Fibroblast of mammary gland (primary cell): ENCODE data around the gene INPPL1.

Experiments
- DNase-seq: peaks from one replicate; pipeline ENCODE4 v3.0.0-alpha.2; 2010; ENCODE audit warnings: low read depth
- H3K4me3 ChIP-seq: 2 replicates; pipeline ENCODE4 v1.5.1; 2011; ENCODE audit warnings: low read depth, mild to moderate bottlenecking, low read length, moderate library complexity; ENCODE audit not compliant: control insufficient read depth
- TF ChIP-seq, protein P1 (sequence below): conservative IDR thresholded peaks from 2 replicates; pipeline ENCODE4 v1.5.1; 2011; ENCODE audit warnings: low read depth, low read length, inconsistent platforms; ENCODE audit not compliant: control insufficient read depth, insufficient read depth

The INPPL1 gene

DNA sequence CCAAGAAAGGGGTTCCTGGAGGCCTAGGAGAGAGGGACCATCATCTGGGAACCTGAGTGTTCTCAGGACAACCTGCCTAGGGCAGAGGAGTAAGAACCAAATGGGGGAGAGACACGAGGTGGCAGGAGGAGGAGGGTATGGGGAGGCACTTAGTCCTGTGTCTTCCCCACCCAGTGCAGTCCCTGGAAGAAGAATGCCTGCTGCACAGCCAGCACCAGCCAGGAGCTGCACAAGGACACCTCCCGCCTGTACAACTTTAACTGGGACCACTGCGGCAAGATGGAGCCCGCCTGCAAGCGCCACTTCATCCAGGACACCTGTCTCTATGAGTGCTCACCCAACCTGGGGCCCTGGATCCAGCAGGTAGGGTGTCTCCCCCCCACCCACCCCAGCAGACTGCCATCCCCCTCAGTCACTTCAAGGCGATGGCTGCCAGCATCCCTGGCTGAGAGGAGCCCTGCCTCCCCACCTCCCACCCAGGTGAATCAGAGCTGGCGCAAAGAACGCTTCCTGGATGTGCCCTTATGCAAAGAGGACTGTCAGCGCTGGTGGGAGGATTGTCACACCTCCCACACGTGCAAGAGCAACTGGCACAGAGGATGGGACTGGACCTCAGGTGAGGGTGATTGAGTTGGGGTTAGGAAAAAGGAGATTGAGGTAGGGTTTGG lies 3.7 kb upstream of the INPPL1 start:
- TF ChIP-seq, protein P1, sequence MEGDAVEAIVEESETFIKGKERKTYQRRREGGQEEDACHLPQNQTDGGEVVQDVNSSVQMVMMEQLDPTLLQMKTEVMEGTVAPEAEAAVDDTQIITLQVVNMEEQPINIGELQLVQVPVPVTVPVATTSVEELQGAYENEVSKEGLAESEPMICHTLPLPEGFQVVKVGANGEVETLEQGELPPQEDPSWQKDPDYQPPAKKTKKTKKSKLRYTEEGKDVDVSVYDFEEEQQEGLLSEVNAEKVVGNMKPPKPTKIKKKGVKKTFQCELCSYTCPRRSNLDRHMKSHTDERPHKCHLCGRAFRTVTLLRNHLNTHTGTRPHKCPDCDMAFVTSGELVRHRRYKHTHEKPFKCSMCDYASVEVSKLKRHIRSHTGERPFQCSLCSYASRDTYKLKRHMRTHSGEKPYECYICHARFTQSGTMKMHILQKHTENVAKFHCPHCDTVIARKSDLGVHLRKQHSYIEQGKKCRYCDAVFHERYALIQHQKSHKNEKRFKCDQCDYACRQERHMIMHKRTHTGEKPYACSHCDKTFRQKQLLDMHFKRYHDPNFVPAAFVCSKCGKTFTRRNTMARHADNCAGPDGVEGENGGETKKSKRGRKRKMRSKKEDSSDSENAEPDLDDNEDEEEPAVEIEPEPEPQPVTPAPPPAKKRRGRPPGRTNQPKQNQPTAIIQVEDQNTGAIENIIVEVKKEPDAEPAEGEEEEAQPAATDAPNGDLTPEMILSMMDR = no peak
- DNase-seq = no peak
- no peak overlapping the region for H3K4me3 ChIP-seq

DNA sequence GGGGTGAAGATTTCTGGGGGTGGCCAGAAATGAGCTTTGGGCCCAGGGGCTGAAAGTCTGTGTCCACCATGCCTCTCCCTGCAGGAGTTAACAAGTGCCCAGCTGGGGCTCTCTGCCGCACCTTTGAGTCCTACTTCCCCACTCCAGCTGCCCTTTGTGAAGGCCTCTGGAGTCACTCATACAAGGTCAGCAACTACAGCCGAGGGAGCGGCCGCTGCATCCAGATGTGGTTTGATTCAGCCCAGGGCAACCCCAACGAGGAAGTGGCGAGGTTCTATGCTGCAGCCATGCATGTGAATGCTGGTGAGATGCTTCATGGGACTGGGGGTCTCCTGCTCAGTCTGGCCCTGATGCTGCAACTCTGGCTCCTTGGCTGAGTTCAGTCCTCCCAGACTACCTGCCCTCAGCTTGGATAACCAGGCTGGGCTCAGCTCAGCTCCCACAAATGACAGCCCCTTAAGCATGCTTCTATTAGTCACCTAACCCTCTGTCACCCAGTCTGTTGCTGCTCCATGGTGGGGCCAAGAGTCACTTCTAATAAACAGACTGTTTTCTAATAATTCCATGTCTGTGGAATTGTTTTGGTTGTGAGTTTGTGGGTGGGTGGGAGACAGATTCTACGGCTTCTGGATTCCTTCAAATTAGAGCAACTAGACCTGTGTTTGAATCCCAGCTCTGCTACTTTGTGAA lies 3.0 kb upstream of the INPPL1 start:
- DNase-seq = no peak
- TF ChIP-seq, protein P1 = no peak
- H3K4me3 ChIP-seq = no peak overlapping the region

DNA sequence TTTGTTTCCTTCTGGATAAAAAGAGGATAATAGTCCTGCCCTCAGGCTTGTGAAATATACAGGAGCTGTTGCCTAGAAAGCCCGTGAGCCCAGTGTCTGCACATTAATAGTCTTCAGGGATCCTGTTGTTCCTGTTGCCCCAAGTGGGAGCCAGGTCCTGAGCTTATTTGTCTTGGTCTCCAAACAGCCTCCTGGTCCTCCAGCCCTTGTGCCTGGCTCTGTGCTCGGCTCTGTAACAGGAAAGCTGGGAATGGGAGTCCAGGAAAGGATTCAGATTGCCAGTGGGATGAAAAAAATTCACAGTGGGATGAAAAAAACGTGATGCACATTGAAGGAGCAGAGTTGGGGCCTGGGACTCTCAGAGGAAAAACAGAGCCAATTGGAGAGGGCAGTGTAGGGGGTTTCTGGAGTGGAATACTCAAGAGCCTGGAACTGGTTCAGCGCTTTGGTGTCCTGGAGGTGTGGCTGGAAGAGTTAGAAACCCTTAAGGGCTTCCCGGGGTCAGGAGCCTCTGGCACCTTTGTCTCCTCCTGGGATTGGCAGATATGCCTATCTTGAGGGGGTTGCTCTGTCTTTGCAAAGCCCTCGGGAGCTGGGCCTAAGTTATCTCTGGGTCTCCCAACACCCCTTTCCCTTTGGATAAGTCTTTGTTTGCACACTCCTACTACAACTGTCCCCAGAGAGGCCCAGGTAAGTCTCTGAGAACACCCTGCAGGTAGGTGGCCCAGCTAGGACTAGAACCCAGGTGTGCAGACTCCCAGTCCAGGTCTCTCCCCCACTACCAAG lies 2.3 kb upstream of the INPPL1 start:
- peak overlapping the region; percentile 88 for H3K4me3 ChIP-seq
- DNase-seq = no peak
- TF ChIP-seq, protein P1 = no peak

DNA sequence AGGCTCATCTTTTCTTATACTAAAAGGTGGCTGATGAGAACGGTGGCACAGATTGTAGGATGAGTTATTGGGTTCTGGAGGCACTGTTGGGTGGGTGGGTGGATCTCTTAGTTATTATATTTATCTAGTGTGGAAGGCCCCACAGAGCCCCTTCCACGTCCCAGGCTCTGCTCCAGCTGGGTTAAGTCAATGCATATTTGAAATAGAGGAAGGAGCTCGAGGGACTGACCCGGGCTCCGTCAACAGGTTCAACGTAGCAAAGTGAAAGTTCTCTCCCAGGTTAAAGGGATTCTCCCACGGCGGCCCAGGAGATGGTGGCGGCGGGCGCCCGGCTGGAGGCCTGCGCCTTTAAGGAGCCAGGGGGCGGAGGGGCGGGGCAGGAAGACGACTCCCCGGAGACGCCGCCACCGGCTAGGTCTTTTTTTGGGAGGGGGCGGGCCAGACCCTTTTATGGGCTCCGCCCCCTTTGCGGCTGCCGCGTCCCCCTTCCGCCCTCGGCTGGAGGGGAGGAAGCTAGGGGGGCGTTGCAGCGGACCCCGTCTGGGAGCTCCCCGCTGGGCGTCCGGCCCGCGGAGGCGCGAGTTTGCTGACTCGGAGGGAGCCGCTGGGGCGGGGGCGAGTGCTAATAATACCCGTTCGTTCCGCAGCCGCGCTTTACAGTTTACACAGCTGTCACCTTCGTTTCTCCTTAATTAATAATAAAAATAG lies 1.5 kb upstream of the INPPL1 start:
- peak overlapping the region; percentile 88 for H3K4me3 ChIP-seq
- peak; percentile 76 for DNase-seq
- TF ChIP-seq, protein P1 = no peak

DNA sequence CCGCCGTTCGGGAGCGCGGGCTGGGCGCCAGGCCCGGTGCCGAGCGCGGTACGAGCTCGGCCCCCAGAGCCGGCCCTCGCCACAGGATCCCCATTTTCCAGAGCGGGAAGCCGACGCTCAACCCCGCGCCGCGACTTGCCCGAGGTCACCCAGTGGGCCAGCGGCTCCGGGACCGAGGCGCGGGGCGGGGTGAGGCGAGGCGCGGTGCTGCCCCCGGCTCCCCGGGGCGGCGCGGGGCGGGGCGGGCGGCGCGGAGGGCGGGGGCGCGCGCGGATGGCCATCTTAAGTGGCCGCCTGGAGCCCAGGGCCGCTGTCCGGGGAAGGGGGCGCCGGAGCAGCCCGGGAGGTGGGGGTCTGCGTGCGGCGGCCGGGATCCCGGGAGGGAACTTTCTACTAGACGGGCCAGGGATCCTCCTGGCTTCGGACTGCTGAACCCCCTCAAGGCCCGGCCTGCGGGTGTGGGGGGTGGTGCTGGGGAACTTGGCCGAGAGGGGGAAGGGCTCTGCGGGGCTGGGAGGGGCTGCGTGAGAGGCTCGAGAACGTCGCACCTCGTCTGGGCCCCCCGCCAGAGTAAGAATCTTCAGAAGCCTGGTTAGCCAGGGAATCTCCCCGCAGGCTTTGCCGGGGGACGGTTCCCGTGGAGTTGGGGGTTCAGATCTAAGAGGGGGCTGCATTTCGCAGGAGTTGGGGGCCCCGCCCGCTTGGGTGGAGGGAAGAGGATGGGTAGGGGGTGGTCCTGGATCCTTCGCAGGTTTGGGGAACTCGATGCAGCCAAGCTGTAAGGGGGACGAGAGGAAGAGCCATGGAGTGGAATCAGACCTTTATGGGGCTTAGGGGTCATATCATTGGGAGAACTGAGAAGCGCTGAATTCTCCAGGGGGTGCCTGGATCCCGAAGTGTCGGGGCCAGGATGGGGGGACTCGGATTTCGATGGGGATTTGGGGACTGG lies 678 bp upstream of the INPPL1 start:
- peak overlapping the region; percentile 88 for H3K4me3 ChIP-seq
- DNase-seq = peak; percentile 41
- TF ChIP-seq, protein P1 = no peak
